Measurements from ENCODE around the gene OLFML1. TPM values are rescaled to one million over a fixed set of nuclear protein-coding genes. Genes with fewer than 3 reads are reported as not detected.

Gene OLFML1
- total RNA-seq, 2 donors from 2014 or later: 0.81 to 1.5 TPM

DNA sequence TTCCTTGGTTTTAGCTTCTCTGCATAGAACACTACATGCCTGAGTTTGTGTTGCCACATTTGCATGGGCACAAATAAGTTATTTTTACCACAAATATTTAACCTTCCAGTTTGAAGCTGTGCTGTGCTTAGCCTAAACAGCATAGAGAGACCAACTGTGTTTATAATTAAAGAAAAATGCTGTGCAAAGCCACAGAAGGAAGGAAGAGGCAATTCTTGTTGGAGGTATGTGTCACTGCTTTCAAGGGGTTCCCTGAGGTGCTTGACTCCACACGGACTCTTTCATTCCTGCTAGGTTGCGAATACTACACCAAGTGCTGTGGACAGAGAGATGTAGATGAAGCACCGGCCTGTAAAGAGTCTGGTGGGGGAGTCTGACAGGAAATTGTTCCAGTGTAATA, 47.6 kb upstream of the OLFML1 start:
- no peak overlapping the region for H3K27ac ChIP-seq (ENCODE audit: low read depth, low read length)
- Mint-ChIP-seq H3K27ac (no peak overlapping the region), H3K4me1 (peaks cover 19% of the 10 kb centered on the region), H3K27me3 (ENCODE audit: insufficient read depth) (peaks cover 2% of the 10 kb centered on the region), H3K36me3 (ENCODE audit: low read depth) (no peaks in the 10 kb centered on the region), H3K9me3 (no peaks in the 10 kb centered on the region), H3K4me3 (no peak overlapping the region)
- H3K9me3 ChIP-seq (ENCODE audit: control insufficient read depth, low read length): no peaks in the 10 kb centered on the region
- no peaks in the 10 kb centered on the region for H3K27me3 ChIP-seq (ENCODE audit: control insufficient read depth, insufficient read depth, low read length, poor library complexity, severe bottlenecking)
- no peak for DNase-seq
- no peak overlapping the region for H3K9ac ChIP-seq (ENCODE audit: extremely low read depth, low read length, poor library complexity, severe bottlenecking)
- TF ChIP-seq CTCF (conservative IDR thresholded peaks at IDR 0.05): no peak
- 86% methylated on average over 3 of the region's 3 CpGs; no CpG with 5 or more reads in 1 of the 2 experiments for WGBS, 2 experiments (ENCODE audit: insufficient coverage in 1 of 2, insufficient read length in 1 of 2)
- no peaks in the 10 kb centered on the region for H3K36me3 ChIP-seq (ENCODE audit: control insufficient read depth, insufficient read depth, low read length)
- H3K4me3 ChIP-seq (ENCODE audit: low read length): no peak overlapping the region
- H3K4me1 ChIP-seq (ENCODE audit: control insufficient read depth, insufficient read depth, low read length): peaks cover 3% of the 10 kb centered on the region

DNA sequence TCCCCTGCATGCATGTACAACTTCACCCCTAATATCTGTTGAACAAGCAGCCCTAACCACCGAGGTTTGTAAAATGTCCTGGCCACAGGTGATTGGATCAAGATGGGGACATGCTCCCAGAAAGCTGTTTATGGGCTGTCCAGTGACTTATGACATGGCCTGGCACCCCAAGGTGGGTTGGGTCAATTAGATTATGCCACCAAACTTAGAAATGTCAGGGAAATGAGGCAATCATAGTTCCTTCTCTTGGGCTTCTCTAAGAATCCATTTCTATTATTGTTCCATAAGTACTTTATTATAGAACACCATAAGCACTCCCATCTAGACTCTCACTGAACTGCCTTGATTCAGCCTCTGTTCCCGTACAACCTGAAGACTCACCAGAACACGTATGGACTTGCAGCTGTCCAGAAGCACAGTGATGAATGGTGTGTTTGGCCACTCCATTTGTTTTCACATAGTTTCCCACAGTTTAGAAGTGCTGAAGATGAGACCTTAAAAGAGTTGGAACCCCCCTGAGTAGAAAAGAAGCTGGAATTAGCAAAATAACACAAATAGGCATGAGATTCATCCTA, 45.5 kb upstream of the OLFML1 start:
- no peak overlapping the region for H3K4me3 ChIP-seq (ENCODE audit: low read length)
- Mint-ChIP-seq H3K9me3 (no peaks in the 10 kb centered on the region), H3K27ac (no peak overlapping the region), H3K4me1 (peaks cover 28% of the 10 kb centered on the region), H3K27me3 (ENCODE audit: insufficient read depth) (peaks cover 7% of the 10 kb centered on the region), H3K36me3 (ENCODE audit: low read depth) (no peaks in the 10 kb centered on the region), H3K4me3 (no peak overlapping the region)
- H3K9me3 ChIP-seq (ENCODE audit: control insufficient read depth, low read length): no peaks in the 10 kb centered on the region
- 94 to 96% methylated on average over 2 to 3 of the region's 3 CpGs for WGBS, 2 experiments (ENCODE audit: insufficient coverage in 1 of 2, insufficient read length in 1 of 2)
- no peak overlapping the region for H3K27ac ChIP-seq (ENCODE audit: low read depth, low read length)
- no peak for DNase-seq
- no peaks in the 10 kb centered on the region for H3K36me3 ChIP-seq (ENCODE audit: control insufficient read depth, insufficient read depth, low read length)
- peaks cover 8% of the 10 kb centered on the region for H3K27me3 ChIP-seq (ENCODE audit: control insufficient read depth, insufficient read depth, low read length, poor library complexity, severe bottlenecking)
- TF ChIP-seq CTCF (conservative IDR thresholded peaks at IDR 0.05): no peak
- H3K4me1 ChIP-seq (ENCODE audit: control insufficient read depth, insufficient read depth, low read length): peaks cover 10% of the 10 kb centered on the region
- H3K9ac ChIP-seq (ENCODE audit: extremely low read depth, low read length, poor library complexity, severe bottlenecking): no peak overlapping the region

GRCh38 chr11:7442588-7443215, 42.6 kb upstream of the OLFML1 start:
- 35 to 41% methylated on average over 6 of the region's 6 CpGs for WGBS, 2 experiments (ENCODE audit: insufficient coverage in 1 of 2, insufficient read length in 1 of 2)
- TF ChIP-seq CTCF (conservative IDR thresholded peaks at IDR 0.05): peak; percentile 93
- Histone ChIP-seq H3K4me3 (ENCODE audit: low read length) (no peak overlapping the region), H3K36me3 (ENCODE audit: control insufficient read depth, insufficient read depth, low read length) (no peaks in the 10 kb centered on the region), H3K9ac (ENCODE audit: extremely low read depth, low read length, poor library complexity, severe bottlenecking) (no peak overlapping the region), H3K27ac (ENCODE audit: low read depth, low read length) (no peak overlapping the region), H3K4me1 (ENCODE audit: control insufficient read depth, insufficient read depth, low read length) (peaks cover 22% of the 10 kb centered on the region), H3K27me3 (ENCODE audit: control insufficient read depth, insufficient read depth, low read length, poor library complexity, severe bottlenecking) (peaks cover 16% of the 10 kb centered on the region), H3K9me3 (ENCODE audit: control insufficient read depth, low read length) (no peaks in the 10 kb centered on the region)
- no peak overlapping the region for H3K4me3 Mint-ChIP-seq
- H3K27me3 Mint-ChIP-seq (ENCODE audit: insufficient read depth): peaks cover 23% of the 10 kb centered on the region
- peaks cover 37% of the 10 kb centered on the region for H3K4me1 Mint-ChIP-seq
- DNase-seq: peak; percentile 94
- H3K9me3 Mint-ChIP-seq: no peaks in the 10 kb centered on the region
- H3K27ac Mint-ChIP-seq: no peak overlapping the region
- H3K36me3 Mint-ChIP-seq (ENCODE audit: low read depth): no peaks in the 10 kb centered on the region

Measured in endodermal cell (in vitro differentiated cells).